GM21723 (cell line): ENCODE data around the gene TTC12.

ENCODE experiments used
- ATAC-seq: cut with Tn5 transposase; IDR thresholded peaks from one replicate; pipeline ENCODE4 v1.9.1; 2021; ENCODE audit warnings: mild to moderate bottlenecking, moderate library complexity; ENCODE audit not compliant: unreplicated experiment

The TTC12 gene

DNA sequence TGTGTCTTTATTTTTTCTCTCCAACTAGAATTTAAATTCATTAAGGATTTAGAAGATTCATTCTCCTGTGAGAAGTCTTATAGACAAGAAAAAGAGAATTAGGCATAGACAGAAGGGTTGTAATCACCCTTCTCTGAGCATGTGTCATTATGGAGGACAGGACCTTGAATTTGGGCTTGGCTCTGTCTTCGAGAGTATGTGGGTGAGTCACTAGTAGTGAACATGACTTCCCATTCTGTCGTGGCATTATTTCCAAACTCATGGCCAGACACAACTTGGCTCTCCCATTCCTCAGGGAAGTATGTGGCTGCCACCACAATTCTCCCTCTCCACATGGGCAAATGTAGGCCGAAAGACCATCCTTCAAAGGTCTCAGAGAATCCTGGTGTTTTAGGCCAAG lies 58.9 kb downstream of the TTC12 start:
- ATAC-seq = no peak

DNA sequence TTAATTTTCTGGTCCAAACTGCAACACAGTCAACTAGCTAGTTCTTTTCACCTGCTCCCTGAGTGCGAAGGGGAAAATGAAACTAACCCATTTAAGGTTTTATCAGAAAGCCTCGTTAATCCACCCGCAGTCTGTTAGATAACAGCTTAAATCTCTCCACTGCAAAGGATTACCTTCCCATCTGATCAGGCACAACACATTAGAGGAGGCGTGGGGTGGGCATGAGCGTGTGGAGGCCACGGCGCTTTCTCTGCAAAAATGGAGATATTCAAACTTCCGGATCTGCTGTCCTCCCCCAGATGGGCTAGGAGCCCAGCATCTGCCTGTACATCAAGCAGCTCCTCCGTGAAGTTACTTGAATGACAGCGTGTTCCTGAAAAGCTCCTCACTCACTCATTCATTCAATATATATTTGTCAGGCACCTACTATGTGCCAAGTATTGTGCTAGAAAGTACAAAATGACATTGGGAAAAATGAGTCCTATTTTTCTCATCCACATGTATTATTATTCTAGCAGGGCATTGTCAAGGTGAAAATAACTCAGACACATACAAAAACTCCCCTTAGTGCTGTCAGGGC lies 59.7 kb downstream of the TTC12 start:
- ATAC-seq = no peak

DNA sequence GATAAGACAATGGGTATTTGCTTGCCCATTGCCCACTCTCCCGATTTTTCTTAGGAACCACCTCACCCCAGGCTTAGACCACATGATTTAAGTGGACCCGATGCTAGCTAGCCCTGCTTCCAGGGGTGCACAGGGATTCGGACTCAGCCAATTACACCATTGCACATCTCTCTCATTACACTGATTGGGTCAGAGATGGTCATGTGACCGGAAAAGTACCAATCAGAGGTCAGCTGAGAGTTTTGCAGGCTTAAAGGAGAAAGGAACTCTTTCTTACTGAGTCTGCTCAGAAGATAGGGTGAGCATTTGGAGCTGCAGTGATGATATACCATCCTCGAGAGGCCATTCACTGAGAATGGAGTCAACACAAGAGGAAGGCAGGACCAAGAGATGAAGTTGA lies 61.0 kb downstream of the TTC12 start:
- ATAC-seq = no peak

DNA sequence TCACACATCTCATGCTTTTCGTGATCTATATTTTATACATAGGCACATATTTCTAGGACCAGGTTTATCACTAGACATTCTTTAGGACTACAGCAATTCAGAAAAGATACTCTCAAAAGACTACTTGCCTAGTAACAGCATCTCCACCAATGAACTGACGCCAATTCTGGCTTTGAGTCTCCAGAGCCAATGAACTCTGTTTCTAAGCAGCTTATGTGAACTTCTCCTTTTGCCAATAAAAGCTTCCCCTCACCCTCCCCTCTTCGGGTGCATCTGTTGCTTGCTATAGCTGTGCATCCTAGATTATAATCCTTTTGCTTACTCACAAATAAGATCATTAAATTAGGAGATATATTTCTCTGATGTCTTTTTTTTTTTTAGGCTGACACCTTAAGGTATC lies 61.8 kb downstream of the TTC12 start:
- ATAC-seq = no peak

DNA sequence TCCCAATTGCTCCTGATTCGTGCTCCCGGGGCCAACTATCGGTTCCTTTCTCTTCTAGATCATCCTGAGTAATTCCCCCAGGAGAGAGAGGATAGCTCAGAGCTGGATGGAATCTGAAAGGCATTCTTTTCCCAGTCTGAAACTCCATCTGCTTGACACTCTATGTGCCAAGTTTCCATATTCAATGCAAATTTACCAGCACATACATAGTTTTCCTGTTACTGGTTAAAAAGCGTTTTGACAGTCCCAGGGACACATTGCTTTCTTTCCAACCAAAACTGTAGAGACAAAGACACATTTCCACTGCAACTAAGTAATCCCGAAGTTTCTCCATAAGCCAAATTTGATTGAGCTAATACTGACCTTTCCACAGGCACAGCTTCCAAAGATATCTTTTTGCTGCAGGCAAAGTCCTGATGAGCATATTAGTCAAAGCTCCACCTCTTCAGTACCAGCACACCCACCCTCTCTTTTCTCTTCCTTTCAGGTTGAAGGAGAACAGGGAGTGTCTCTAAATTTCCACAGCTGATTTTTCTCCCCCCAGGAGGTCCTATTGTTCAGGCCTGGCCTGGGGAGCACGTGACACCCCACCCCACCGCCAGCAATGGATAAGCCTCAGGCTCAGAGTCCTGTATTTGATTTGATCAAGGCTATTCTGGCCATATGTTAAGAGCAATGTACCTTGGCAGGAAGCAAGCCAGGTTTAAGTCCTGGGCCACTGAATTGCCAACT lies 63.5 kb downstream of the TTC12 start:
- ATAC-seq = no peak

DNA sequence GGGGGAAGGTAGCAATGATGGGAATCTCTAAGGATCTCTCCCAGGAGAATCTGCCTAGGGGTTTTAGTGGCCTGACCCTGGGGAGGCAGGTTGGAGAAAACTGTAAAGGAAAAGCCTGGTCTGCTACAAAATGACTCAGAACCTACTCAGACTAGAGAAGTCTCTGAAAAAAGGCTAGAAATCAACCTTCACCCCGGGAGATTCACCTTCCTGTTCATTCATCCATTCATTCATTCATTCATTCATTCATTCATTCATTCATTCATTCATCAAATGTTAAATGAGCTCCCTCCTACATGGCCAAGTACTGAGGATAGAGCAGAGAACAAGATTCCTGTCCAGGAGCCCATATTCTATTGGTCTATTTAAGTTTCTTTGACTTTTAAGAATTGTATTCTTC lies 64.3 kb downstream of the TTC12 start:
- ATAC-seq = no peak

DNA sequence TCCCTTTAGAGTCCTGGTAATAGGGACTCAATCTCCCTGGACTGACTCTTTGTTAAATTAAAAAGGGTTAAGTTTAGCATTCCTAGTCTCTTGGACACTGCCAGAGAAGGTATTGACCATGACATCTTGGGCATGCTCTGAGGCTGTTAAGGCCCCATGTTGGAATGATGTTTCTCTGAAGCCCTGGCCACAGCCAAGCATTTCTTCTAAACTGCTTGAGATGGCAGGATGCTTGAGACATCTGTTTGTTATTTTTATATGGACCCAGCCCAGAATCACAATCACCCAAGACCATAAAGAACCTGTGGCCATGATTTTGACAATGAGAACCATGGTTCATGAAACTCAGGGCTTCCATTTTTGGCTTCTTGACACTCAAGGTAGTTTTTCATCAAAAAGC lies 67.7 kb downstream of the TTC12 start:
- no peak for ATAC-seq

DNA sequence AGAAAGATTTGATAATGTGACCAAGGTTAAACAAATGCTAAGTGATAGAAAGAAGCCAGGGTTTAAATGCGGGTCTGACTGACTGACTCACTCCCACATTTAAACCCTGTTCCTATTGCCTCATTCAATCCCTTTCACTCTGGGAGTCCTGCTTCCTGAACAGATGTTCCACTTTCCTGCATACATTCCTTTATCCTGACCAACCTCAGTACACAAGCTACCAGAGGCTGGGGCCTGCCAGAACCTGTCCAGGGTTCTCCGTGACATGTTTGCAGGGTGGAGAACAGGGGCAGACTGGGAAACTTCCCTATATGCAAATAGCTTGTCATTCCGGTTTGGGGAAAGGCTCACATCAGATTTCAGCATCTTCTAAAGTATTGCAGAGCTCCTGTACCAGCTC lies 70.2 kb downstream of the TTC12 start:
- ATAC-seq = no peak

DNA sequence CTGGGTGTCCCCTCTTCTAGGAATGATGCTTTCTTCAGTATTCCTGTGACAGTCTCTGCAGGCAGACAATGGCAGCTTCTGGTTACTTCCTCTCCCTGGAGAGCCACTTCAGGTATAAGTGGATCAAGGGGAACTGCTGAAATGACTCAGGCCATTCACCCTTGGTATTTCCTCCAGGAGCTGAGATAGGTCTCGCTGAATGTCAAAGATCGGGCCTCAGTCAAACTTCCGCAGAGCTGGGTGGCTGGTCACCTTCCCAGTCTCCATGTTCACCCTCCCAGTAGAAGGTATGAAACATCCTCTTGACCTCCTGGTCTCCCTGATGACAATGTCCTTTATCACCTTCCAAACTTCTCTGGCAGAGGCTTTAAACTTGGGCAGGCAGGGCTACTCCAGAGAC lies 71.4 kb downstream of the TTC12 start:
- ATAC-seq = no peak

DNA sequence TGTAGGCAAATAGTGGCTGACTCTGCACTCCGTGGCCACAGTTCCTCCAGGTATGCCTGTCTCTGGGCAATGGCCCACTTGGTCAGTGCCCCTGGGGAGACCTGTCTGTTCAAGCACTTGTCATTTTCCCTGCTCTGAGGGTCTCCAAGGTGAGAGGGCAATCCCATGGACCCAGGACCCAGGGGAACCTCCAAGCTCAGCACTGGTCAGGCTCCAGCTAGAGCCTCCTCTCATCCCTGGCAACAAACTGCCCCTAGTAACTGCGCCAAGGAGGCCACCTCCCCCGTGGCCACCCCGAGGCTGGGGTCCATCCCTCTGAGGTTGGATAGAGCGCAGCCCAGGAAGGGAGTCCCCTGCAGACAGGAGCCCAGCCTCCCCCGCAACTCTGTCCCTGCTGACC lies 72.5 kb downstream of the TTC12 start:
- ATAC-seq = no peak

DNA sequence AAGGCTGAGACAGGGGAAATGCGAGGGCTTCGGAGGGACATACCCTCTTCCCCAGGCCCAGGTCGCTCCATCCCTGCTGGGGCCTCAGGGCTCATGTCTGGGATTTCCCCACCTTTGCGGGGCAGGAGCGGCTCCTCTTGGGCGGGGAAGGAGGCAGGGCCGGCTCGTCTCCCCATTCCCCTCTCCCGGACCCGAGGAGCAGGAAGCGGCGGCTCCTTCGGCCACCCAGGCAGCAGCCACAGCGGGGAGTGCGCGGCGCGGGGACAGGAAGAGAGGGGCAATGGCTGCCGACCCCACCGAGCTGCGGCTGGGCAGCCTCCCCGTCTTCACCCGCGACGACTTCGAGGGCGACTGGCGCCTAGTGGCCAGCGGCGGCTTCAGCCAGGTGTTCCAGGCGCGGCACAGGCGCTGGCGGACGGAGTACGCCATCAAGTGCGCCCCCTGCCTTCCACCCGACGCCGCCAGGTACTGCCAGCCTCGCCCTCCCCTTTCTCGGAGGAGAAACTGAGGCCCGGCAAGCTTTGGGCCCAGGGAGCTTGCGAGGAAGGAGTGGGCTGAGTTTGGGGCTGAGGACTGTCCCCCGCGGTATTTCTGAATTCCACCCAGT lies 73.3 kb downstream of the TTC12 start, which contains the start of gene ANKK1:
Gene ANKK1 (plus strand): TSS at position 175 of the 607 bp plus-strand sequence. CDS start 106 bp downstream, at position 281.
- no peak for ATAC-seq

DNA sequence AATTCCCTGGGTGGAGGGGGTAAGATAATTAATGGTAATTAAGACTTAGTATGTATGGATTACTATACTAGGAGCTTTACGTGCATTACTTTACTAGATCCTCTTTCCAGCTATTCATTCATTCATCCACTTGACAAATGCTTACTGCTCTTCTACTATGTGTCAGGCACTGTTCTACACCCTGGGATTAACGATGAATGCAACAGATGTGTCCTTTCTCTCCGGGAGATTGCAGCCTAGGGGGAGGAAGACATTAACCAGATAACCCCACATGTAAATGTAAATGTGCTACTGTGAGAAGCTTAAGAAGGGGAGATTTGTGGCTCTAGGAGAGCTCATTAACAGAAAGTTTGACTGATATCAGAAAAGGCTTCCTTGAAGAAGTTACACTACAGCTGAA lies 74.9 kb downstream of the TTC12 start:
- no peak for ATAC-seq

DNA sequence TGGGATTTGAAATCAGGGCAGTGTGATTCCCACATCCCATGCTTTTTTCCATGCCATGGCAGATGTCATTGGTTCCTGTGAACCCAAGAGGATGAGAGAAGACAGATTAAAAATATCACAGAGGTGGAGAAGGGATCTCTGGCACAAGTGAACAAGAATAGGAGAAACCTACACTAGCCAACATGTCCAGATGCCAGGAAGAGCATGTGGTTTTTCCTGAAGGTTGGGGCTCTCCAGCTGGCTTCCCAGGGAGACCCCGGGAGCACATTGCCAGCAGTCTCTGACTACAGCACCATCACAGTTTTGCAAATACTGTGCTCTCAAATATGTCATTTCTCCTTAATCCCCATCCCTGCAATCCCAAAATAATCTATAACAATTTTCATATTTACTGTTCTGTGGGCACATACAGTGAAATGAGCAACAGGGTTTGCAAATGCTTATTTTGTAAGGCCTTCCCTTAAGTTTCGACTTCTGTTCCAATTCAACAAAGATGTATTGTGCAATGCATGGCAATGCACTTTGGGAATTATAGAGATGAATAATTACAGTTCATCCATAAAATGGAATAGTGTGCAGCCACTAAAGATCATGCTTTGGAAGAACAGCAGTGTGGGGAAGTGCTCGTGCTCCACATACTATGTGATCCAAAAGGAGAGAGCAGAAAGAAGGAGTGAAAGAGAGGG lies 78.0 kb downstream of the TTC12 start:
- ATAC-seq = no peak

DNA sequence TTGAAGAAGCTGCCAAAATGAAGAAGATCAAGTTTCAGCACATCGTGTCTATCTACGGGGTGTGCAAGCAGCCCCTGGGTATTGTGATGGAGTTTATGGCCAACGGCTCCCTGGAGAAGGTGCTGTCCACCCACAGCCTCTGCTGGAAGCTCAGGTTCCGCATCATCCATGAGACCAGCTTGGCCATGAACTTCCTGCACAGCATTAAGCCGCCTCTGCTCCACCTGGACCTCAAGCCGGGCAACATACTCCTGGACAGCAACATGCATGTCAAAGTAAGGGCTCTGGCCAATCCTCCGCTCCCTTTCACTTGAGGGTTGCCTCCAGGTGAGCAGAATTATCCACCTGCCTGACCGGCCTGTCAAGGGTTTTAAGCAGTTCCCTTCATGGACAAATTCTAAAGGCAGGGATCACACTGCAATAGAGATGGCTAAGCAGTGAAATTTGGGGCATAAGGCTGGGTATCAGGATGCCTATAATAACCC lies 79.2 kb downstream of the TTC12 start:
- ATAC-seq = no peak

DNA sequence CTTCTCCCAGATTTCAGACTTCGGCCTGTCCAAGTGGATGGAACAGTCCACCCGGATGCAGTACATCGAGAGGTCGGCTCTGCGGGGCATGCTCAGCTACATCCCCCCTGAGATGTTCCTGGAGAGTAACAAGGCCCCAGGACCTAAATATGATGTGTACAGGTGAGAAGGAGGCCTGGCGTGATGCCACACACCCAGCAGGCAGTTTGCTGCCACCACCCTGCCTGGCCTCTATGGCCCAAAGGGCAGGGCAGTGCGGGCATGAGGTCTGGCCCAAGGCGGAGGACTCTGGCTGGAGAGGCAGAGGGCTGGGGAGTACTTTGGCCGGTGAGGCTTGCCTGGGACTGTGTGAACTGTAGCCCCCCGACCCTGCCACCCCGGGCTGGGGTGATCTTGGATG lies 80.5 kb downstream of the TTC12 start:
- no peak for ATAC-seq

DNA sequence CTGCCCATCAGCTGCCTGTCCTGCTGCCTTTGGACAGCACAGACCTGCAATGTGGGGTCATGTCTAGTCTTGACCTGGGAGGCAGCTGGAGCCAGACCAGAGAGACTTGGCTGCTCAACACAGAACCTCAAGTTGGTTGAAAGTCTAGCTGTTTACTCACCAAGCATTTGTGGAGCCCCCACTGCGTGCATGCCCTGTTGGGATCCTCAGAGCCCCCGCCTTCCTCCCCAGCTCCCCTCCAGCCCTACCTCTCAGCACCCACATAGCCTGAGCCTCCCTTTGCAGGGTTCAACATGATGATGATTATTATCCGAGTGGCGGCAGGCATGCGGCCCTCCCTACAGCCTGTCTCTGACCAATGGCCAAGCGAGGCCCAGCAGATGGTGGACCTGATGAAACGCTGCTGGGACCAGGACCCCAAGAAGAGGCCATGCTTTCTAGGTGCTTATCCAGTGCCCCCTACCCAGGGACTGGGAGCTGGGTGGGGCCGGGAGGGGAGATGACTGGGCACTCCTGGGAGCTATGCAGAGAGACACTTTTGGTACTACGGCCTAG lies 81.5 kb downstream of the TTC12 start:
- no peak for ATAC-seq

DNA sequence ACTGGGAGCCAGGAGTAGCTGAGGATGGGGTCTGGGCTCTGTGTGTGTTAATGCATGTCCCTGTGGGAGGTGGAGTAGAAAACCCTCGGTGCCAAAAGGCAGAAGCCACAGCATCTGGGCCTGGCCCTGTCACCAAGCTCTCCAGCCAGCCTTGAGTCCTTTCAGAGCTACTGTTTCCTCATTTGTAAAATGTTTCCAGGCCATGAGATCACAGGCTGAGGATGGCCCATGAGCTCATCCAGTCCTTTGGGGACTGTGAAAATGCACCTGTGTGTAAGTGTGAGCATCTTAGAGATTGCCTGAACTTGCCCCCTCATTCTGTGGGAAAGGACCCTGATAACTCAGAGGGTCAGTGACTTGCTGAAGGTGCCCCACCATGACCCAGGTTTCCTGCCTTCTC lies 82.3 kb downstream of the TTC12 start:
- ATAC-seq = no peak

DNA sequence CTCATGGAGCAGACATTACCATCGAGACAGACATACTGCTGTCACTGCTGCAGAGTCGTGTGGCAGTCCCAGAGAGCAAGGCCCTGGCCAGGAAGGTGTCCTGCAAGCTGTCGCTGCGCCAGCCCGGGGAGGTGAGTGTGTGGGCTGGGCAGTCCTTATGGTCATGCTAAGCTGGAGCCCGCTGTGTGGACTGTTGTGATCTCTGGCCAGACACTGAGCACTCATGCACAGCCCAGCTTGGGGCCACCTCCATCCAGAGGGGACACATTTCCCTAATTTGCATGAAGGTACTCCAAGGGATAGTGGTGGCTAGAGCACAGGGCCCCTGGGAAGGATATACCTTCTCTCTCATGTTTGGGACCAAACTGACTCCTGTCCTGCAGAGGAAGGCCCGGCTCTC lies 82.8 kb downstream of the TTC12 start:
- ATAC-seq = no peak

DNA sequence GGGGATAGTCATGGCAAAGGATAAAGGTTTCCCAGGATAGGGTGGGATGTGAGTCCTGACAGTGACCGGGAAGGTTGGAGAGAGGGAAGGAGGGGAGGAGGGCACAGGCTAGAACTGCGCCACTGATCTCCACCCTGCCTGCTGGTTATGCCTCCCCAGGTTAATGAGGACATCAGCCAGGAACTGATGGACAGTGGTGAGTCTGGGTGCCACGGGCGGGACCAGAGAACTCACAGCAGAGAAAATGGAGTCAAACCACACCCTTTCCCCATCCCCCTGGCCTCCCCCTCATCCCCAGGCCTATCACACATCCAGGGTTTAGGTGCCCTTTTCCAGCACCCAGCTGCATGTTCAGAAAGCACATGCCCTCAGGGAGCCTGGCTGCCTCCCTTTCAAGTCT lies 83.4 kb downstream of the TTC12 start:
- no peak for ATAC-seq

DNA sequence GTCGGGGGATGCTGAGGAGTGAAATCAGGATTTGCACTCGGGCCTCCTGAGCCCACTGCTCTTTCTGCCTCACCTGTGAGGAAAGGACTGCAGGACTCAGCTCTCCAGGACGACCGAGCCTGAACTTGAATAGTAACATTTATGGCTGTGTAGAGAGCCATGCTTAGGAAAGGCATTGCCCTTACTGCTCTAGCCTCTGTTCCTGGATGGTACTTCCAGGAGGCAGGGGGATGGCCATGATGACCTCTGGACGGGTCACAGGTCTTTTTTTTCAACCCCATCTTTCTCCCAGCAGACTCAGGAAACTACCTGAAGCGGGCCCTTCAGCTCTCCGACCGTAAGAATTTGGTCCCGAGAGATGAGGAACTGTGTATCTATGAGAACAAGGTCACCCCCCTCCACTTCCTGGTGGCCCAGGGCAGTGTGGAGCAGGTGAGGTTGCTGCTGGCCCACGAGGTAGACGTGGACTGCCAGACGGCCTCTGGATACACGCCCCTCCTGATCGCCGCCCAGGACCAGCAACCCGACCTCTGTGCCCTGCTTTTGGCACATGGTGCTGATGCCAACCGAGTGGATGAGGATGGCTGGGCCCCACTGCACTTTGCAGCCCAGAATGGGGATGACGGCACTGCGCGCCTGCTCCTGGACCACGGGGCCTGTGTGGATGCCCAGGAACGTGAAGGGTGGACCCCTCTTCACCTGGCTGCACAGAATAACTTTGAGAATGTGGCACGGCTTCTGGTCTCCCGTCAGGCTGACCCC lies 84.5 kb downstream of the TTC12 start:
- no peak for ATAC-seq
